ENCODE data around the gene DPY19L1. TPM values are rescaled to one million over a fixed set of nuclear protein-coding genes. Genes with fewer than 3 reads are reported as not detected.

DPY19L1 gene
- total RNA-seq, 4 donors from 2014 or later, result 3.8 to 7.3 (median 5.0) TPM

GRCh38 chr7:35022725-35023124 is 14.6 kb downstream of the DPY19L1 start:
- intact Hi-C loops (cut with DNase I; ENCODE audit: low total_unique reads), result no loop called here
- no peak for DNase-seq (ENCODE audit: low spot score in 2 of 2)
- no peak for TF ChIP-seq CTCF (IDR thresholded peaks at IDR 0.05)
- H3K4me3 ChIP-seq (ENCODE audit: low read depth, poor library complexity, severe bottlenecking), result no peak overlapping the region
- 92 to 94% methylated on average over 12 of the region's 12 CpGs for WGBS, 2 donors

- H3K4me3 ChIP-seq (ENCODE audit: low read depth, poor library complexity, severe bottlenecking), result no peak overlapping the region
- no peak for DNase-seq (ENCODE audit: low spot score in 2 of 2)
- intact Hi-C loops (cut with DNase I; ENCODE audit: low total_unique reads), result no loop called here
- TF ChIP-seq POLR2A (IDR thresholded peaks at IDR 0.05) (no peak), CTCF (IDR thresholded peaks at IDR 0.05) (no peak)
Observed at GRCh38 chr7:35021445-35021844, 15.8 kb downstream of the DPY19L1 start.

DNA sequence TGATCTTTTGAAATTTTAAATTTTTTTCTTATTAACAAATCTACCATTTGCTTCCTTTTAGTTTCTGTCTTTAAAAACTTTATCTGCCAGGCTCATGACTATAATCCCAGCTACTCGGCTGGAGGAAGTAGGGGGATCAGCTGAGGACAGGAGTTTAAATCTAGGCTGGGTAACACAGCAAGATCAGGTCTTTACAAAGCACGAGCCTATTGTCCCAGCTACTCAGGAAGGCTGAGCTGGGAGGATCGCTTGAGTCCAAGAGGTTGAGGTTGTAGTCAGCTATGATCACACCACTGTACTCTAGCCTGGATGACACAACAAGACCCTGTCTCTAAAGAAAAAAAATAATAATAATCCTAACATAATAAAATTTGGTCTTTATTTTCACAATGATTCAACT is 17.5 kb downstream of the DPY19L1 start:
- no peak overlapping the region for H3K4me3 ChIP-seq (ENCODE audit: low read depth, poor library complexity, severe bottlenecking)
- WGBS, 2 donors, result 80 to 82% methylated on average over 3 of the region's 3 CpGs
- intact Hi-C loops (cut with DNase I; ENCODE audit: low total_unique reads), result no loop called here
- no peak for DNase-seq (ENCODE audit: low spot score in 2 of 2)
- TF ChIP-seq CTCF (IDR thresholded peaks at IDR 0.05) (no peak), POLR2A (IDR thresholded peaks at IDR 0.05) (no peak)

GRCh38 chr7:35019179-35019729 is 18.0 kb downstream of the DPY19L1 start:
- intact Hi-C loops (cut with DNase I; ENCODE audit: low total_unique reads), result no loop called here
- WGBS, 2 donors, result 71 to 95% methylated on average over 2 of the region's 2 CpGs
- DNase-seq (ENCODE audit: low spot score in 2 of 2), result no peak
- H3K4me3 ChIP-seq (ENCODE audit: low read depth, poor library complexity, severe bottlenecking), result no peak overlapping the region
- TF ChIP-seq POLR2A (IDR thresholded peaks at IDR 0.05) (no peak), CTCF (IDR thresholded peaks at IDR 0.05) (no peak)

- DNase-seq (ENCODE audit: low spot score in 2 of 2), result no peak
- 56 to 72% methylated on average over 1 of the region's 1 CpG for WGBS, 2 donors
- intact Hi-C loops (cut with DNase I; ENCODE audit: low total_unique reads), result no loop called here
- no peak for TF ChIP-seq POLR2A (IDR thresholded peaks at IDR 0.05)
- no peak overlapping the region for H3K4me3 ChIP-seq (ENCODE audit: low read depth, poor library complexity, severe bottlenecking)
Observed at GRCh38 chr7:35015346-35015859, 21.9 kb downstream of the DPY19L1 start.

DNA sequence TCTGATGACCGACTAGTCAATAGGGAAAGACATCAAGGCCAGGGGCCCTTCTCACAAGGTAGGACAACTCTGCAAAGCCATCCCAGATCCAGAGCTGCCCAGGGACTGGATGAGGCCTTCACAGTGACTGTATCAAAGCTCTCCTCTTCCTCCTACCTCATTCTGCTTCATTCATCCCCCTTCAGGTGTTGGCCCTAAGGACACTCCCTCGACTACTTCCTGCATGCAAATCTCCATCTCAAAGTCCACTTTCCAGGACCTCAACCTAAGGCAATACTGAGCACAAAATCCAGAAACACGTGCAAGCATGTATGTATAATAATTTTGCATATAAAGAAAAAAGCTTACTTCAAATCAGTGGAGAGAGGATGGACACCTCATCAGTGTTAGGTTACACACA is 25.1 kb downstream of the DPY19L1 start:
- H3K4me3 ChIP-seq (ENCODE audit: low read depth, poor library complexity, severe bottlenecking), result no peak overlapping the region
- intact Hi-C loops (cut with DNase I; ENCODE audit: low total_unique reads), result no loop called here
- DNase-seq (ENCODE audit: low spot score in 2 of 2), result no peak
- 94 to 97% methylated on average over 3 of the region's 3 CpGs for WGBS, 2 donors
- TF ChIP-seq POLR2A (IDR thresholded peaks at IDR 0.05) (no peak), CTCF (IDR thresholded peaks at IDR 0.05) (no peak)
